Activated T-cell treated with anti-CD3 and anti-CD28 coated beads for 4 hours (primary cell): Measurements from ENCODE around the gene LCE1A.

Experiments used
- DNase-seq: peaks from one replicate; pipeline ENCODE4 v3.0.0-alpha.2; 2020

The LCE1A gene

GRCh38 chr1:152827173-152827572 is at the start of gene LCE1A:
TSS of gene LCE1A (plus strand) at chr1:152827473. CDS start at chr1:152827473, 0 bp downstream.
- no peak for DNase-seq

GRCh38 chr1:152777510-152778137 is 49.6 kb upstream of the LCE1A start:
- no peak for DNase-seq

- no peak for DNase-seq
Observed at GRCh38 chr1:152783095-152783494, 44.2 kb upstream of the LCE1A start.

GRCh38 chr1:152786077-152786476 is 41.2 kb upstream of the LCE1A start, which contains the start of gene LCE1E:
TSS of gene LCE1E (plus strand) at chr1:152786257. CDS start at chr1:152787300, 1,043 bp downstream.
- DNase-seq: no peak

GRCh38 chr1:152795686-152796085 is 31.6 kb upstream of the LCE1A start:
- DNase-seq: no peak

GRCh38 chr1:152796421-152796820 is 30.9 kb upstream of the LCE1A start, which contains the start of gene LCE1D:
TSS of gene LCE1D (plus strand) at chr1:152796721. CDS start at chr1:152797795, 1,074 bp downstream.
- no peak for DNase-seq

- no peak for DNase-seq
Observed at GRCh38 chr1:152801333-152801732, 25.9 kb upstream of the LCE1A start.

- DNase-seq: no peak
Observed at GRCh38 chr1:152806576-152806975, 20.7 kb upstream of the LCE1A start, which contains the start of gene LCE1C. TSS of gene LCE1C (minus strand) at chr1:152806651. CDS start at chr1:152805478, 1,173 bp downstream.

- no peak for DNase-seq
Observed at GRCh38 chr1:152811050-152811449, 16.2 kb upstream of the LCE1A start.

- DNase-seq: no peak
Observed at GRCh38 chr1:152811671-152812070, 15.6 kb upstream of the LCE1A start, which contains the start of gene LCE1B. TSS of gene LCE1B (plus strand) at chr1:152811971. CDS start at chr1:152812447, 476 bp downstream.

GRCh38 chr1:152817309-152817708 is 10.0 kb upstream of the LCE1A start:
- DNase-seq: no peak

GRCh38 chr1:152823294-152823693 is 4.0 kb upstream of the LCE1A start:
- DNase-seq: no peak

- DNase-seq: no peak
Observed at GRCh38 chr1:152824964-152825363, 2.3 kb upstream of the LCE1A start.

GRCh38 chr1:152836870-152837269 is 9.6 kb downstream of the LCE1A start:
- no peak for DNase-seq

- DNase-seq: no peak
Observed at GRCh38 chr1:152842556-152842955, 15.3 kb downstream of the LCE1A start, which contains the start of gene LCE6A. TSS of gene LCE6A (plus strand) at chr1:152842856. CDS start at chr1:152843521, 665 bp downstream.

GRCh38 chr1:152855661-152856060 is 28.4 kb downstream of the LCE1A start:
- DNase-seq: no peak

- DNase-seq: no peak
Observed at GRCh38 chr1:152858062-152858461, 30.8 kb downstream of the LCE1A start.

- no peak for DNase-seq
Observed at GRCh38 chr1:152859696-152860095, 32.4 kb downstream of the LCE1A start, which contains the start of gene LCE7A. TSS of gene LCE7A (plus strand) at chr1:152859996. CDS start at chr1:152860698, 702 bp downstream.

GRCh38 chr1:152860129-152860528 is 32.9 kb downstream of the LCE1A start:
- no peak for DNase-seq

GRCh38 chr1:152861374-152861773 is 34.1 kb downstream of the LCE1A start:
- no peak for DNase-seq

- no peak for DNase-seq
Observed at GRCh38 chr1:152864443-152864842, 37.2 kb downstream of the LCE1A start.

GRCh38 chr1:152866321-152866720 is 39.0 kb downstream of the LCE1A start:
- DNase-seq: no peak

GRCh38 chr1:152869808-152870419 is 42.6 kb downstream of the LCE1A start:
- peak; percentile 48 for DNase-seq
